Measurements from ENCODE around the gene MFSD2A. TPM values are rescaled to one million over a fixed set of nuclear protein-coding genes. Genes with fewer than 3 reads are reported as not detected.
A peak's percentile ranks its signal among the peaks of the same experiment; 100 is the strongest.
"Not testable (repeated sequence)": the region's sequence is repeated elsewhere in the genome, so short reads cannot be mapped to it uniquely, and the experiment has no call there.

MFSD2A gene
- total and polyA plus RNA-seq, 9 of the 15 experiments (the other 6 are each of a cell fraction or from before 2014, with no cell fraction given), result 0.06 to 0.40 (median 0.15) TPM; not detected in 4

- CTCF ChIA-PET (ENCODE audit: low intra/inter-chr PET ratio); H3K4me1 ChIP-seq (replicated peaks in 1 of 2; ENCODE audit: control insufficient read depth in 2 of 2, insufficient read depth in 2 of 2, low read length in 2 of 2); intact Hi-C loops (cut with micrococcal nuclease); H3K36me3 ChIP-seq (ENCODE audit: control insufficient read depth, insufficient read depth, low read length); H3K4me2 ChIP-seq (ENCODE audit: insufficient read depth, low read length); H3K9me1 ChIP-seq (ENCODE audit: control insufficient read depth, insufficient read depth, low read length); H3K79me2 ChIP-seq (ENCODE audit: control insufficient read depth, insufficient read depth, low read length); in situ Hi-C loops (cut with MboI); H3K9ac ChIP-seq (ENCODE audit: insufficient read depth in 1 of 2, low read depth in 2 of 2, low read length in 2 of 2); ATAC-seq; POLR2A ChIA-PET; DNase-seq (ENCODE audit: extremely low read depth in 1 of 4, low spot score in 3 of 4); H2AFZ ChIP-seq (ENCODE audit: low read depth, low read length); H3K27ac ChIP-seq (ENCODE audit: extremely low read depth, low read depth, low read length); H3K9me3 ChIP-seq (replicated peaks; ENCODE audit: control insufficient read depth, insufficient read depth, low read depth, low read length); H3K27me3 ChIP-seq (ENCODE audit: control insufficient read depth in 2 of 2, insufficient read depth in 2 of 2, low read length in 2 of 2); H4K20me1 ChIP-seq (replicated peaks; ENCODE audit: control insufficient read depth, insufficient read depth, low read length); H3K4me3 ChIP-seq; BruUV-seq (replicated peaks); FAIRE-seq: not testable (repeated sequence)
- TF ChIP-seq ZNF146 (CRISPR knock-in tag; IDR thresholded peaks at IDR 0.05; ENCODE audit: unreplicated experiment), result peak; percentile 79
- TF ChIP-seq BCOR (IDR thresholded peaks at IDR 0.05), result peak; percentile 86
- TF ChIP-seq ZNF121 (CRISPR knock-in tag; conservative IDR thresholded peaks at IDR 0.05), result peak; percentile 100
- TF ChIP-seq RBM25 (IDR thresholded peaks at IDR 0.05; ENCODE audit: low read depth, low read length, severe bottlenecking), result peak; percentile 64
- TF ChIP-seq KDM1A (IDR thresholded peaks at IDR 0.05), result peak; percentile 49 to 59; a peak in 1 of 4 replicates
- WGBS (ENCODE audit: insufficient coverage, low coverage, missing lambda C conversion rate), result 2% methylated on average over 3 of the region's 3 CpGs
These were observed 52.6 kb downstream of the MFSD2A start for GRCh38 chr1:40007481-40008034.

- CTCF ChIA-PET (ENCODE audit: low intra/inter-chr PET ratio), result no interaction called here
- 39% methylated on average over 3 of the region's 3 CpGs for WGBS (ENCODE audit: insufficient coverage, low coverage, missing lambda C conversion rate)
- POLR2A ChIA-PET, result interaction anchor here (1.2 kb wide), 1 partner anchor 10 kb away, joined by 3 read pairs; no protein-coding TSS in a partner anchor
These were observed 56.3 kb downstream of the MFSD2A start for GRCh38 chr1:40011198-40011597.

More at GRCh38 chr1:40011198-40011597, 56.3 kb downstream of the MFSD2A start:
- intact Hi-C loops (cut with micrococcal nuclease) (no loop called here), in situ Hi-C loops (cut with MboI) (no loop called here)
- Histone ChIP-seq H3K9ac (ENCODE audit: insufficient read depth in 1 of 2, low read depth in 2 of 2, low read length in 2 of 2) (no peak overlapping the region), H3K36me3 (ENCODE audit: control insufficient read depth, insufficient read depth, low read length) (no peaks in the 10 kb centered on the region), H3K79me2 (ENCODE audit: control insufficient read depth, insufficient read depth, low read length) (no peaks in the 10 kb centered on the region), H3K4me3 (no peak overlapping the region), H3K9me3 (replicated peaks; ENCODE audit: control insufficient read depth, insufficient read depth, low read depth, low read length) (no peaks in the 10 kb centered on the region), H3K27me3 (ENCODE audit: control insufficient read depth in 2 of 2, insufficient read depth in 2 of 2, low read length in 2 of 2) (no peaks in the 10 kb centered on the region; a peak in 1 of 5 replicates), H4K20me1 (replicated peaks; ENCODE audit: control insufficient read depth, insufficient read depth, low read length) (no peaks in the 10 kb centered on the region), H3K9me1 (ENCODE audit: control insufficient read depth, insufficient read depth, low read length) (no peaks in the 10 kb centered on the region), H3K4me2 (ENCODE audit: insufficient read depth, low read length) (no peak overlapping the region), H2AFZ (ENCODE audit: low read depth, low read length) (no peak overlapping the region), H3K4me1 (replicated peaks in 1 of 2; ENCODE audit: control insufficient read depth in 2 of 2, insufficient read depth in 2 of 2, low read length in 2 of 2) (peaks cover 0 to 6% of the 10 kb centered on the region in 2 experiments; a peak in 1 of 5 replicates), H3K27ac (ENCODE audit: extremely low read depth, low read depth, low read length) (no peak overlapping the region)
- DNase-seq (ENCODE audit: extremely low read depth in 1 of 4, low spot score in 3 of 4) (no peak), FAIRE-seq (no peak), ATAC-seq (no peak)
- no TSS peak for BruUV-seq (replicated peaks)
- TF ChIP-seq RBM25 (IDR thresholded peaks at IDR 0.05; ENCODE audit: low read depth, low read length, severe bottlenecking), result peak; percentile 48
- TF ChIP-seq KDM1A (IDR thresholded peaks at IDR 0.05), result peak in 1 of 2 experiments; percentile 43; a peak in 2 of 4 replicates
- TF ChIP-seq ZC3H4 (CRISPR knock-in tag; IDR thresholded peaks at IDR 0.05; ENCODE audit: borderline replicate concordance), result no peak
- peak; percentile 48; the same call in 1 of the 2 replicates for TF ChIP-seq BCOR (IDR thresholded peaks at IDR 0.05)
- TF ChIP-seq ZNF146 (CRISPR knock-in tag; IDR thresholded peaks at IDR 0.05; ENCODE audit: unreplicated experiment), result peak; percentile 89

All from K562 (cell line).